Measurements from ENCODE around the gene FAM107B.

The FAM107B gene

DNA sequence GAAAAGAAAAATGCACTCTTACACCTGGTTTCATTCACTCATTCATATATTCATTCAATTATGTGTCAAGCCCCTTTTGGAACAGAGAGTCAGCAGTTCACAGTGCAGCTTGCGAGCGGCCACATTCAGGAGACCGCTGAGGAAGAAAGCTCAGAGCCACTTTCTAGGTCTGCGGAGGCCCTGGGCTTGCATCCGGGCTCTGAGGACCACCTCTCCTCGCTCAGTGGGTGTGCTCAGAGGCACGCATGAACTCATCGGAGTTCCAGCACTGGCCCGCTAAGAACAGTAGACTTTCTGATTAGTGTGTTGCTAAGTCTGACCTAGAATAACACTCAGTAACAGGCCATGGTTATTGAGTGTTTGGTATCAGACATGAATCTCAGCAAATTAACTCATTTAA lies 1.8 kb upstream of the FAM107B start:
- no peak for DNase-seq

DNA sequence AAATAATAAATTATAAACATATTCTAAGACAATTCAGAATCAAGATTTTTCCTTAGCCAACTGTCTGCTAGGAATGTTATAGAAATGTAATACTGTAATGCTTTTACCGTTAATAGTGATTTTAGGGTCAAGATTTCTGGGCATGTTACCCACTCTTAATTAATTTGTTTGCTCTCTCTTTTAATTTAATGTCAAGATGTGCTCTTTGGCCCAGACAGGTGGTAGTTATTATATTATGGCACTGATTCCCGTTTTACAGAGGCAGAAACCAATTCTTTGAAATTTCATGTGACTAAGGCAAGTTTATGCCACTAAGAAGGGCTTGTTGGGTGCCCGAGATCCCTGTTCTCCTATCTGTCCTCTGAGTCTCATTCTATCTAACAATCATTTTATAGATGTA lies 959 bp upstream of the FAM107B start:
- DNase-seq = no peak

DNA sequence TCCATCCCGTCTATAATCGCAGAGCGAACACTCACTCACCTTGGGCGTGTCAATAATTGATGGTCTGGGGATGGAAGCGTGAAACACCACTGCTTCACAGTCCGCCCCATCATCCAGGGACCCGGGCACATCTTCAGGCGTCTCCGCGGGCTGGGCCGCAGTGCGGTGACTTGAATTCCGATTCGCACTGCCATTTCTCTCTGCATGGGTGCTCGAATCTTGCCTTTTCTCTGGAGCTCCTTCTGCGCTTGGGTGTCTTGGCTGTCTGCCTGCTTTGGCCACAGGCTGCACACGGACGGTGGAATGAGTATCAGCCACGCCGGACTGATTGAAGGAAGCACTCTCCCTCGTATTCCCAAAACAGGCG lies 500 bp downstream of the FAM107B start:
- DNase-seq = no peak

DNA sequence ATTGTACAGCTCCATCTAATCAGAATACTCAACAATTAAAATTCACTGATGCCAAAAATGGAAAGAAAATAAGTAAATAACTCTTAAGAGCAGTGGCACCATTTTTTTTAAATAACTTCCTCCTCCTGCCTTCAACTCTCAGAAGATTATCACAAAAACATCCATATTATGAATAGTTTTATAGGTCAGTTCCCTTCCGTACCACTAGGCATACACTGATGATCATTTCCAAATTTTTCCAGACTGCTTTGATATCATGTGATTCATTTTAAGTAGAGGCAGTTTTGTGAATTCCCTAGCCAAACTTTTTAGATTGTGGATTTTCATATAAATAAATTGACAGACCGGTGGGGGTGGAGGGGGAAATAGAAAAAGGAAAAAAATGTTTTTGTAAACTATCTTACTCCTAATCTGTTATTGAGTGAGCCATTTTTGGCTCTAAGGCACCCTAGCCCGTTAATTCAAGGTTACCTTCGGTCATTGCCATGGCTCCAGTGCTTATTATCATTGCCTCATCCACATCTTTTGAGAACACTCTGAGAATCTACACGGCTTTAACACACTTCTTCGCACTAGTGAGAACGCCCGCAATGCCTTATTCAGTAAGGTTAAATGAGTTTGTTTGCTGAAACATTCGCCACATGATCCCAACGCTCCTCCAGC lies 1.0 kb downstream of the FAM107B start:
- DNase-seq = no peak

DNA sequence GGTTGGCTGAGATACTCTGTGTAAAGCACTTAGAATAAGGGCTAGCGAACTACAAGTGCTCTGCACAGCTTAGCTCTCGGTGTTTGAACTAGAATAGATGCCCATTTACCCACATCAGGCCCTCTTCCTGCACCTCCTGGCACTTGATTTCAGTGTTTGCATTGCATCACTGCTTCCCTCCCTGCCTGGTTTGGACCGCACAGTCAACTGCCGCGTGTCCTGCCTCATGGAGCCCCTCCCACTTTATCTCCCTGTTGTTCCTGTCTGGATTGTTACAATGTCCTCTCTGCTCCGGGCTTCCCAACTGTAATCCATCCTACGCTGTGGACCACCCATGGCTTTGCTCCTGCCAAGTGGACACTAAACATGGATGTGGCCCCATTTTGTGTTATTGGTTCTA lies 2.3 kb downstream of the FAM107B start:
- no peak for DNase-seq

DNA sequence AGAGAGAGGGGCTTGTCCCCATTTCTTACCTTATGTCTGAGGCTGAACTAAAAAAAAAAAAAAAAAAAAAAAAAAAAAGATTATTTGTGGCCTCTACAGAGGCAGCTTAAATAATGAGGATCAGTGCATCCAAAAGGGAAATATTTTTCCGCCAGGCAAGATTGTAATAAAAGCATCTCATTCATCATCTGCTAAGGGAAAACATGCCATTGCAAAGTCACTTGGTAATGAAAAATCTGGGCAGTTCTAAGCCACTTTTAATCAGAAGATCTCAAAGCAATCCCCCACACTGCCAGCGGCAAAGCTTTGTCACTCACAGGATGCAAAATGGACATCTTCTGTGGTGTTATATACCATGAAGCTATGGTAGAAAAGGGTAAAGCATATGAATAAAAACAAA lies 3.8 kb downstream of the FAM107B start:
- DNase-seq = no peak

DNA sequence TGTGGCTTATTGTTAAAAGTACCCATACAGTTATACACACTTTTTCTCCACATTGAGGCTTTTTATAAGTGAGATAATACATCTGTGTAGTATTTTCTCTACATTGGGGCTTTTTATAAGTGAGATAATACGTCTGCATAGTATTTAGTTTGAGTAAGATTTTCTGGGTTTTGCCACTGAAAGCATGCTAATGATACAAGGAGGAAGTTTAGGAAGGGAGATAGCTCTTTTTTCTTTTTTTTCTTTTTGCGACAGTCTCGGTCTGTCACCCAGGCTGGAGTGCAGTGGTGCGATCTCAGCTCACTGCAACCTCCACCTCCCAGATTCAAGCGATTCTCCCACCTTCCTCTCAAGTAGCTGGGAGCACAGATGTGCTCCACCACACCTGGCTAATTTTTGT lies 13.3 kb downstream of the FAM107B start:
- DNase-seq = peak; percentile 32

DNA sequence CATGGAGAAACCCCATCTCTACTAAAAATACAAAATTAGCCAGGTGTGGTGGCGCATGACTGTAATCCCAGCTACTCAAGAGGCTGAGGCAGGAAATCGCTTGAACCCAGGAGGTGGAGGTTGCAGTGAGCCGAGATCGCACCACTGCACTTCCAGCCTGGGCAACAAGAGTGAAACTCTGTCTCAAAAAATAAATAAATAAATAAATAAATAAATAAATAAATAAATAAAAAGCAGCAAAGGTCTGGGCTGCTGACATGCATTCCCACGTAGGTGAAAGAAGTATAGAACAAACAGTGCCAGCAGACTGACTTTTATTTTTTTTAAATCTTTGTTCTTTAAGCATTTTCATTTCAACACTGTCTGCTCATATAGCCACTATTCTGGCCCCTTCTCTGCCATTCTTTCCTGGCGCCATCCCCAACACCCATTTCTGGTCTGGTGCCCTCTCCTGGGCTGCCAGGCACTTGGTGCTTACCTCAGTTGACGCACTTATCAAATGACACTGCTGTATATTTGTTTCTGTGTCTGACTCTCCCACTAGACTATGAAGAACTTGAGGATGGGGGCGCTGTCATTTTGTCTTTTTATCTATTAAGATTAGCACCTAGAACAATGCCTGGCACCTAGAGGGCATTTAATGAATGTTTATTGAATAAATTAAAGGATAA lies 15.6 kb downstream of the FAM107B start:
- DNase-seq = no peak

DNA sequence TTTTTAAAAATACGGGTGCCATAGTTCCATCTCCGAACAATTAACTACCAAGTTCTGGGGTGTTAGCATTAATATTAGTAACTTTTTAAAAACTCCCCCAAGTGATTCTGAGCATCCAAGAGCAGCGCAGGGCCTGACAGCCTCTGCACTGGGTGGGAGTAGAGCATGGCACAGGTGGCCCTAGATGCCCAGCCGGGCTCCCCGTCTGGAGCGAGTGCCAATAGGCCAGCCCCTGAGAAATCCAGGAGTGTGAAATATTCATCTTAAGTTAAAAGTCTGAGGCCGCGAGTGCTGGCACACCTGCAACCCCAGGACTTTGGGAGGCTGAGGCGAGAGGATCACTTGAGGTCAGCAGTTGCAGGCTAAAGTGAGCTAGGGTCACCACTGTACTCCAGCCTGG lies 16.2 kb downstream of the FAM107B start:
- no peak for DNase-seq

DNA sequence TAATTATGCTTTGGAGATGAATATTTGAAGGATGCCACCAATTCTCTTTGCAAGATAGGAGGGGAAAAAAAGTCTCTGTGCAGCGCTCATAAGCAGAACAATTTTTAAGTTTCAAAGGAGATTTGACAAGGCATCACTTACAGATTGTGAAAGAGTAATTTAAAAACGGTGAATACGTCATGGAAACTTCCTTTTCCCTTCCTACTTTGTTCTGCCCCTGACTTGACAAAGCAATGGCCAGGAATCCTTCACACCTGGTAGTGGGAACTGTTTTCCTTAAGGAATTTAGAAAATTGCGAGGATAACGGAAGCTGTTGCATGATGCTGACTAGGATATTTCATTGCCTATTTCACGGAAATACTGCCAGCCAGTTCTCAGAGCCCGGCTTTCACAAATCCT lies 16.7 kb downstream of the FAM107B start:
- peak; percentile 22 for DNase-seq

DNA sequence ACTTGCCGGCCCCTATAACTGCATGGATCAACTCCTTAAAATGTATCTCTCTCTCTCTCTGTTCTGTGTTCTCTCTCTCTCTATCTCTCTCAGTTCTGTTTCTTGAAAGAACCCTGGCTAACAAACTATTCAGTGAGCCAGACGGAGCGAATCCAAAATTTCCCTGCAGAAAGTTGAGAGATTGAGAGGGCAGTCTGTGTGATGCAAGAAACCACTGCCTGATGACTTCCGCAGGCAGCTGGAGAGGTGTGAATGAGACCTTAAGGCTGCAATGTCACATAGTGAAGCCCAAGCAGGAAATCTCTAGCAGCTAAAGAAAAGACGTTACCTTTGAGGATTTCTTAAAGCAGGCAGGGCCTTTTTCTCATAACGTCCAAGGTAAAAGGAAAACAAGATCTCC lies 17.3 kb downstream of the FAM107B start:
- no peak for DNase-seq

DNA sequence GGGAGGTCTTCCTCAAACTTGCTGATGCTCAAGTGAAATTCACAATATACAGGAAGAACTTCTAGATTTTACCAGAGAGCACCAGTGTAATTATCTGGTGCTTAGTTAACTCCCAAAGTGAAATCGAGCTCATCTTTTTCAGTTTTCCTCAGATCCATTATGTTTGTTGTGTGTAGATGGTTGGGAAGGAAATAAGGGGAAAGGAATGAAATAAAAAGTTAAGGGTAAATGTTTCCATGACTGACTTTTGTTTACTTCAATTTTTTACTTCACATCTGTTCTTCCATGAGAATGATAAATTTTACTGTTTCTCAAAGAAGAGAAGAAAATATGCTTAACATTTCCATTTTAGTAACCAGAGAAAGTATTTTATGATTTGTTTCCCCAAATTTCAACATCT lies 21.3 kb downstream of the FAM107B start:
- no peak for DNase-seq

DNA sequence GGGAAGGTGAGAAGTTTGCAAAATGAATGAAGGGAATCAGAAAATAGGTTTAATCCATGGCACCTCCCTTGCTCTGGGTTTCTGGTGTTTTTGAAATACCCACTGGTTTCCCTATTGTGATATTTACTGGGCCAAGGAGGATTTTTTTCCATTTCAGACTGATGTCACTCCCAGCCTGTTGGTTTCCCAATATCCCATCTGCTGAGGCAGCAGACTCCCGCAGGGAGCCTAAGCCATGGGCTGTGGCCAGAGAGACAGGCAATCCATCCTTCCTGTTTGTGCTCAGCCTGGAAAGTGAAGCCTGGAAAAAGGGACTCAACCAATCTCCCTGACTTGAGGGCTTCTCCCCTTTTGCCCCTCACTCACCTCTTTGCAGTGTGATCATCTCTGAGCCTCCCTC lies 22.8 kb downstream of the FAM107B start:
- DNase-seq = peak; percentile 65

DNA sequence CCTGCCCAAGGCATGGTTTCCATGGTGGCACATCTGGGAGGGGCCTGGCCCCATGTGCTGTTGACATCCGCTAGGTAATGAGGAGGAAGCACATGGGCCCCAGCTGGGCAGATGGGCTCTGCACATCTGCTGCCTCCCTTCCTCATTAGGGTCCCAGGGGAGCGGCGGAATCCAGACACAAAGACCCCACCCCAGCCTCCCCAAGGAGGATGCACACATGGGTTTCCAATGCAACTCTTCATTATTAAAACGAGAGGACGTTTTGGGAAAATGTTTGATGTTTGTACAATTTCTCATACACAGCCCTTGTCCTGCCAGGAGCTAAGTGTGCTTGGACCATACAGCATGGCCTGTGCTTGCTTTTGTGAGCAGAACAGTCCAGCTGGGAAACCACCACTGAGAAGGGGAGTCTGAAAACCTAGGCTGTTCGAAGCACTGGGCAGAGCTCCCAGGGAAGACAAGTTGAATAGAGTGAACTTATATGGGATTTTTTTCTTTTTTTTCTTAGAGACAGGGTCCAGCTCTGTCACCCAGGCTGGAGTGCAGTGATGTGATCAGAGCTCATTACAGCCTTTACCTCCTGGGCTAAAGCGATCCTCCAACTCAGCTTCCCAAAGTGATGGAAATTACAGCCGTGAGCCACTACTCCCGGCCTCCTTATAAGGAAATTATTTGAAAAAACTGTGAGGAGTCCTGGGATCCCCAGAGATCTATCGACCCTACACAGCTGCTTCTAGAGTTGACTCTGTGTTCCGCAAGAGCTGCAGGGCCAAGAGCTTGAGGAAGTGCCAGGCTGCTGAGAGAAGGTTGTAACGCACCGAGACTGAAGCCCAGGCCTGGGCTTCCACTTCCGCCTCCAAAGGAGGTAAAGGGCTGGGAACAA lies 23.4 kb downstream of the FAM107B start:
- peak; percentile 74 for DNase-seq

DNA sequence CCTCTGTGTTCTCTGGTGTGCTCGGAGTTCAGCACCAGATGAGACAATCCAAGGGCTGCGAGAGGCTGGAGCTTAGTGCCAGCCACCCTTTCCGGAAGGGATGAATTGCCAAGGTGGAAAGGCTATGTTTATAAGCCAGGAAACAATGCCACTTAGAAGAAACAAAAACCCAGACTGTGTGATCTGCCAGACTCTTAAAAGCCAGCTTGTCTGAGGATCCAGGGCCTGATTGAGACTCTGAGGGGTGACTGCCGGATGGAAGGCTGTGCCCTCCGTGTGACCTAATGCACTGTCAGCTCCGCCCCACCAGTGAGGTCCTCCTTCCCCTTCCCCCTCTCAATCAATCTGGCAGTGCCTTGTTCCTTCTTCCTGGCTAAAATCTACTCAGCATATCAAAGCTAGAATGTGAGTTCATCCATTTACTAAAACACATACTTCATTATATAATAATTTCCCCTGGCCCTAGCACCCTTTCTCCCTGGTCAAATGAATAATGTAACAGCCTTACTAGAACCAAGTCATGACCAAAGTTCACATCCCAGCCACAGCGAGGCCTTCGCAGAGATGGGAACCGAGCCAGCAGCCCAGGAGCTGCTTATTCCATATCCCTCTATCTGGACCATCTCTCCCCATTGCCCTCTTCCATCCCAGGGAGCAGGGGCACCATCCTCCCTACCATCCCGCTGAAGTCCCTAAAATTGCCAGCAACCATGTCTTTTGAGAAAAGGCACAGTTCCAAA lies 25.5 kb downstream of the FAM107B start:
- peak; percentile 63 for DNase-seq

DNA sequence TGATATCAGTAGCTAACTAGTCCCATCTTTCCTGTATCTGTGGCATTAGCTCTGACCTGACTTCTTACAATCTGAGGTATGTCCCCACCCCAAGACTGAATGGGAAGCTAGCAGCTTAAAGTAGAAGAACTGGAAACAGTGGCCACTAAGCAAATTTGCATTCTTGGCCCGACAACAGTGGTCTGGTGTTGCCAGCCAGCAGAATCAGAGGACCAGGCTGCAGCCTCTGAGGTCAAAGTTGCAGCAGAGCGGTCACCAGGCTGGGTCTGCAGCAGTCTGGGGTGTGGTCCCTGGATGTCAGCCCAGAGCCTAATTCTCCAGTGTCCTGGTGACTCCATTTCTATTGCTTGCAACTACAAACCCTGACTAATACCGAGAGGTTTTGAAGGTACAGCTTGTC lies 26.3 kb downstream of the FAM107B start:
- no peak for DNase-seq

DNA sequence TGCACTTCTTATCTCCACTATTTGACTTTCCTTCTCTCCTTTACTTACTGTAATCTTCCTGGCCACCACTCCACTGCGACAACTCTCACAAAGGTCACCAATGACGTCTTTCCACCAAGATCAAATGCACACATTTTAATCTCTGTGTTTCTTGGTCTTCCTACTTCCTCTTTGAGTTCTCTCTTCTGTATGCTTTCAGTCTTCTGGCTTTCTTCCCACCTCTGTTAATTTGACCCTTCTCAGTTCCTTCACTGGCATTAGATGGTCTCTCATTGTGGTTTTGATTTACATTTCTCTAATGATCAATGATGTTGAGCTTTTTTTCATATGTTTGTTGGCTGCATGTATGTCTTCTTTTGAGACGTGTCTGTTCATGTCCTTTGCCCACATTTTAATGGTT lies 31.9 kb downstream of the FAM107B start:
- peak; percentile 74 for DNase-seq

DNA sequence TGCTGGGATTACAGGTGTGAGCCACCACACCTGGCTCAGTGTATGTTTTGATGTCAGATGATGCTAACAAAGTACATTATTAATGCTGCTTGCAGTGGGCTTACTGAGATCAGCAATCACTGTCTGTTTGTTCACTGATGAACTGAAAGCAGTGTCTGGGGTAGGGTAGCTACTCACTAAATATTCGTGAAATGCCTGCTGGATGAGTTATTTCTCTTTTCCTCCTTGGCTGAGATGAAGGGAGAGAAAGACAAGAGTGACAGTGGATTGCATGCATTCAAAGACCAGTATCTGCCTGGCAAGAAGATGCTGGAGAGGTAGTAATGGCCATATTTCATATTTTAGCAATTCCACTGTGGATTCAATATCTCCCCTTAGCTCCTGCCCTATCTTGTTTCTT lies 32.3 kb downstream of the FAM107B start:
- DNase-seq = no peak

DNA sequence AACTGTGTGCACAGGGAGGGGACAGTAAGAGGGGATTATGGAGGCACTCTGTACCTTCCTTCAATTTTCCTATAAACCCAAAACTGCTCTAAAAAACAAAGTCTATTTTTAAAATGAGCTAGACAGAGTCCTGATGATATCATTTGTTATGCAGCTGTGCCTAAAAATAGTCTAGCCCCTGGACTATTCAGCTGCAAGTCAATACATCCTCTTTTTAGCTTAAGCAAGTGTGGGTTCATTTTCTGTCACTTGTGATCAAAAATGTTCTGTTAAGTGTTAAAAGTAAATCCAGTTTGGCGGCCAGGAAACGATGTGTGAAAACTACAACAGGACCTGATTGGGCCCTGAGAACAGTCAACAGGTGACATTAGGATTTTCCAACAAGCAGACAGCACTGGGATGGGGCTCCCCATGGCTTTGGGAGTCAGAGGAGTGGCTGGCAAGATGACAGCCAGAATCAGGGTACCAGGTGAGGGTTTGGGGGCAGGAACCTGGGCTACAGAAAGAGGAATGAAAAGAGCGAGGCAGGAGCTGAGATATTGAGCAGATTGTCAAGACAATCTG lies 33.9 kb downstream of the FAM107B start:
- peak; percentile 73 for DNase-seq

DNA sequence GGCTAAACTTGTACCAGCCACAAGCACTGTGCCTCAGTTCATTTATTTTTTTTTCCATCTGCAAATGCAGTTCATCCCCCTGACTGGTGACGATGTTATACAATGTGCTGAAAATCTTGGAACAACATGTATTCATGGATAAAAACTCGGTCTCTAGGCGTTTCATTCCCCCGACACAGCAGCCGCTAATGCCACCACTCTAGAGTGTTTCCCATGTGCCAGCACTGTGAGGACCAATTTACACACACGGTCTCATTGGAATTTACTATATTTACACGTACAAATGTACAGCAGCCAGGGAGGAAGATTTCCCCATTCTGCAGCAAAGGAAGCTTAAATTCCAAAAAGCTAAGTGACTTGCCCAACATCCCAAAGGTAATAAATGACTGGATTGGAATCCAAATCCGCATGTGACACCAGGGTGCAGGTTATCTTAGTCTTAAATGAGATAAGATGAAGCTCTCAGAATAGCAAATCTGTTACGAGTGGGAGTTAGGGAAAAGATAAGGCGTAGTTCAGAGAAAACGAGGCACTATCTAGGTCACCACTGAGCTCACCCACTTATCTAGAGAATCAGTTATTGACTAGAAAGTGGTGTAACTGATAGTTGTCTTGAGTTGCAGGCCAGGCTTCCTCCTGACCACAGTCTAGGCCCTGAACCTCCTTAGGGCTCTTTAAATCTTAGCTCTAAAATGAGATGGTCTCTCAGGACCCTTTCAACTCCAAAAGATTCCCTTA lies 36.7 kb downstream of the FAM107B start:
- DNase-seq = no peak

DNA sequence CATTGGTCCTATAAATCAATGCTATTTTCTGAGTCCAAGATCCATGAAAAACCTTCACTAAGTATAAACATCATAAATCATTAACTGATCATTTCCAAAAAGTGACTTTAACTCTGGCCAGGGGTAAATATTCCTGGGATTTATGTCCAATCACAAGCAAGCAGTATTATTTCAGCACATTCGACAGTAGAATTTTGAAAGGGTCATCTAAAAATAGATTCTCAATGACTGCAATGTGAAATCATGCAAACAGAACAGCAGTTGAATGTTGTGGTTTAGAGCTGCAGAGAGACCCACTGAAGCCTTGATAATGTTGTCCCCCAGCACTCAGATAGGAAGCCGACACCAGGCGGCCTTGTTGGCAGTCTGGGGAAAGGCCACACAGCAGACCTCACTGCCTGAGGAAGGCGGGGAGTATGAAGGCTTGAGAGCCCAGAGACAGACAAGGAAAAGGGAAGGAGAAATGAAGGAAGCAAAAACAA lies 38.1 kb downstream of the FAM107B start:
- peak; percentile 15 for DNase-seq

DNA sequence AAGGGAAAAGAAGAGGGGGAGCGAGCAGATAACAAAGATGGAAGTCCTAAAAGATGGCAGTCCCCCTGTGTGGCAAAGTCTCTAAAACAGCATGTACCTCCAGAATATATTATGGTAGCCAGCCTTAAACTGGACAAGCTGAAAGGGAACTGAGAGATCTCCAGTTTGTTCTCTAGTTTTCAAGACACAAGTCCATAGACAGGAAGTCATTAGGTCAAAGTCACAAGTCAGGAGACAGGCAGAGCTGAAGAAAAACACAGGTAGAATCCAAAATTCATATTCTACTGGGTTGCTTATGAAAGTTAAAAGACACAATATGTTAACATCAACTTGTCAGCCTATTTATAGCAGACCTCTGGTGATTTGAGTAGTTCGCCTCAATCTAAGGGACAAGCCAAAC lies 38.7 kb downstream of the FAM107B start:
- peak; percentile 26 for DNase-seq
